Colonic mucosa (tissue), 4 donors: ENCODE measurements around the gene AKT1S1. TPM values are rescaled to one million over a fixed set of nuclear protein-coding genes. Genes with fewer than 3 reads are reported as not detected.

Experiments
- DNase-seq: peaks from one replicate; pipeline ENCODE4 v3.0.0-alpha.2; 2020
- H3K27ac ChIP-seq: fragments of 200-600 bp; one replicate; pipeline ENCODE4 v1.8.0; 2021
- H3K27me3 ChIP-seq: fragments of 200-600 bp; one replicate; pipeline ENCODE4 v1.8.0; 2021
- H3K36me3 ChIP-seq: fragments of 200-600 bp; one replicate; pipeline ENCODE4 v1.8.0; 2021
- H3K4me1 ChIP-seq: fragments of 200-600 bp; one replicate; pipeline ENCODE4 v1.8.0; 2021; ENCODE audit warnings: mild to moderate bottlenecking
- H3K4me3 ChIP-seq: fragments of 200-600 bp; one replicate; pipeline ENCODE4 v1.8.0; 2021
- H3K9ac ChIP-seq, 2 donors: one replicate each; pipeline ENCODE4 v1.7.0; 2013; ENCODE audit warnings: control low read depth in 2 of 2, low read depth in 2 of 2, low read length in 2 of 2
- H3K9me3 ChIP-seq: fragments of 200-600 bp; one replicate; pipeline ENCODE4 v1.8.0; 2021
- intact Hi-C: fragments of 100-400 bp; cut with DNase I; formaldehyde crosslinking; loops from one replicate; pipeline ENCODE4 v1.14.1; 2022
- total RNA-seq, 2 donors: library from RNA; stranded (reverse); fragmentation: NEBNext Ultra II Directional in 1 of 2; extraction: Animal tissue kit (Norgen Biotek cat#: 25700) in 1 of 2; gene quantifications; one replicate each; pipeline ENCODE4 v1.2.1, GENCODE V29; 2021
- TF ChIP-seq, protein P1 (sequence below): fragments of 200-600 bp; IDR thresholded peaks from one replicate; pipeline ENCODE4 v1.8.0; 2022; ENCODE audit warnings: antibody characterized with exemption, mild to moderate bottlenecking
- donor health status: healthy.
- donor health status: DM: no; HTN: no; CAD: no.
- donor health status: DM: no; HTN: no; CAD: no.

Gene AKT1S1
- total RNA-seq, 2 donors from 2014 or later, result 32.7 to 74.9 TPM

DNA sequence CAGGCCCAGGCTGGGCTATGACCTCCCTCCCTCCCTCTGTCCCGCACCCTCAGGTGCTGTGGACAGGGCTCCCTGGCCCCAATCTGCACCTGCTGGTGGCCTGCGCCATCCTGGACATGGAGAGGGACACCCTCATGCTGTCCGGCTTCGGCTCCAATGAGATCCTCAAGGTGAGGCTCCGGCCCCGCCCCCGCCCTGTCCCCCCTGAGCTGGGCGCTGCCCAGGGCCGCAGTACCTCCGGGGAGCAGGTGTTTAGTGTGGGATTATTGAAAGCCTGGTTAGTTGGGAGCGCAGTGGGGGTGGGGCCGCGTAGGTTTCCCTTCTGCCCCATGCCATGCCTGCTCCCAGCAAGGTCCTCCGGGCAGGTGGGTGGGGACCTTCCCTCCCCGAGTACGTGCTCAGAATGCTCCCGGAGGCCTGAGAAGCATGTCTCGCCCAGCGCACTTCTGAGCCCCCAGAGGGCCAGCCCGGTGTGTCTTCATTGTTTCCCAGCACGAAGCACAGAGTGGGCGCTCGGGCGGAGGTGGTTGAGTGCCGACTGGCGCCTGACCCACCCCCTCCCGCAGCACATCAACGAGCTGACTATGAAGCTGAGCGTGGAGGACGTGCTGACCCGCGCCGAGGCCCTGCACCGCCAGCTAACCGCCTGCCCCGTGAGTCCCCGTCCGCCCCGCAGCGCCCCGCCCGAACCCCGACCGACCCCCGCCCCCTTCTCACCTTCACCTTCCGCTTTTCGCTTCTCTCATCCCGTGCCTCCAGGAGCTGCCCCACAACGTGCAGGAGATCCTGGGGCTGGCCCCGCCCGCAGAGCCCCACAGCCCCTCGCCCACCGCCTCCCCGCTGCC is 10.7 kb upstream of the AKT1S1 start:
- H3K9me3 ChIP-seq, result no peaks in the 10 kb centered on the region
- H3K36me3 ChIP-seq, result peaks cover 10% of the 10 kb centered on the region
- H3K9ac ChIP-seq, result no peak overlapping the region
- TF ChIP-seq, protein P1, sequence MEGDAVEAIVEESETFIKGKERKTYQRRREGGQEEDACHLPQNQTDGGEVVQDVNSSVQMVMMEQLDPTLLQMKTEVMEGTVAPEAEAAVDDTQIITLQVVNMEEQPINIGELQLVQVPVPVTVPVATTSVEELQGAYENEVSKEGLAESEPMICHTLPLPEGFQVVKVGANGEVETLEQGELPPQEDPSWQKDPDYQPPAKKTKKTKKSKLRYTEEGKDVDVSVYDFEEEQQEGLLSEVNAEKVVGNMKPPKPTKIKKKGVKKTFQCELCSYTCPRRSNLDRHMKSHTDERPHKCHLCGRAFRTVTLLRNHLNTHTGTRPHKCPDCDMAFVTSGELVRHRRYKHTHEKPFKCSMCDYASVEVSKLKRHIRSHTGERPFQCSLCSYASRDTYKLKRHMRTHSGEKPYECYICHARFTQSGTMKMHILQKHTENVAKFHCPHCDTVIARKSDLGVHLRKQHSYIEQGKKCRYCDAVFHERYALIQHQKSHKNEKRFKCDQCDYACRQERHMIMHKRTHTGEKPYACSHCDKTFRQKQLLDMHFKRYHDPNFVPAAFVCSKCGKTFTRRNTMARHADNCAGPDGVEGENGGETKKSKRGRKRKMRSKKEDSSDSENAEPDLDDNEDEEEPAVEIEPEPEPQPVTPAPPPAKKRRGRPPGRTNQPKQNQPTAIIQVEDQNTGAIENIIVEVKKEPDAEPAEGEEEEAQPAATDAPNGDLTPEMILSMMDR, result no peak
- no peaks in the 10 kb centered on the region for H3K27me3 ChIP-seq
- no peak overlapping the region for H3K4me3 ChIP-seq
- no peak overlapping the region for H3K27ac ChIP-seq
- no peak for DNase-seq
- H3K4me1 ChIP-seq, result peaks cover 4% of the 10 kb centered on the region
- intact Hi-C loops, result no loop called here

DNA sequence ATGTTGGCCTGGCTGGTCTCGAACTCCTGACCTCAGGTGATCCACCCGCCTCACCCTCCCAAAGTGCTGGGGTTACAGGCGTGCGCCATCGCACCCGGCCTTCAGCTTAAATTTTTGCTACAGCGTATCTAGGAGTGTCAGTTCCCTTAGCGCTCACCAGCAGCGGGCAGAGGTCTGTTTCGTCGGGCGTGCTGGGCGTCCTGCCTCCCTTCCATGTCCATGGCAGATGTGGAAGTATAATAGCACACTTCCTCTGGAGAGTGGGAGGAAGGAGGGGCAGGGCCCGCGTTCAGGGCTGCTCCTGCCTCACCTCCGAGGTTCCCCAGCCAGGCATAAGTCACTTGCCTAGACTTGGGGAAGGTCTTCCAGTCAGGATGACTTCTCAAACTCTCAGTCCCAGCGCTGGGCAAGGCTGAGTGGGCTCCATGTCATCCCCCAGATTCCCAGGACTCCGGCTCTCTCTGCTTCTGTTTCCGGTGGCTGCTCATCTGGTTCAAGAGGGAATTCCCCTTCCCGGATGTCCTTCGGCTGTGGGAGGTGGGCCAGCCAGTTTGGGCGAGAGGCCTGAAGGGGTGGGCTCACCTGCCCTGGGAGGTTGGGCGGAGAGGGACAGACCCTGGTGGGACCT is 10.0 kb upstream of the AKT1S1 start:
- Histone ChIP-seq H3K4me1 (peaks cover 4% of the 10 kb centered on the region), H3K9ac (no peak overlapping the region), H3K27ac (no peak overlapping the region), H3K27me3 (no peaks in the 10 kb centered on the region), H3K4me3 (no peak overlapping the region), H3K36me3 (peaks cover 18% of the 10 kb centered on the region), H3K9me3 (no peaks in the 10 kb centered on the region)
- intact Hi-C loops, result no loop called here
- DNase-seq, result no peak
- TF ChIP-seq, protein P1, result no peak

DNA sequence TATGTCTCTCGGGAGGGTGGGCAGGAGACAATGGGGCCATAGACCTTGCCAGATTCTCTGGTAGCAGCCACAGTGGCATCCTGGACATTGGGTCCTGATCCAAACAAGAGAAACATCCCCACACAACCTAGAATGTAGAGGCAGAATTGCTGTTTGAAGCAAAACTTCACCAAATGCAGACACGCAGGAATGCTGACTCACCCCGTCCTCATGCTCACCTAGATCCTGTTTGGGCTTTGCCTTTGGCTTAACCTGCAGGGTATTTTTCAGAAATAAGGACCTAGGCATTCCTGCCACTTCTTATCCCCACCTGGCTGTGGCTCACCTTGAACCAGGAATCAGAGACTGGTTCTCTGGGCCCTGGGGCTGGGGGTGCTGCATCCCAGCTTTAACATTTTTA is 7.6 kb upstream of the AKT1S1 start:
- intact Hi-C loops, result no loop called here
- H3K9me3 ChIP-seq, result no peaks in the 10 kb centered on the region
- H3K36me3 ChIP-seq, result peaks cover 20% of the 10 kb centered on the region
- no peak overlapping the region for H3K9ac ChIP-seq
- no peak overlapping the region for H3K4me3 ChIP-seq
- H3K27ac ChIP-seq, result no peak overlapping the region
- no peaks in the 10 kb centered on the region for H3K27me3 ChIP-seq
- TF ChIP-seq, protein P1, result no peak
- H3K4me1 ChIP-seq, result no peaks in the 10 kb centered on the region
- no peak for DNase-seq

DNA sequence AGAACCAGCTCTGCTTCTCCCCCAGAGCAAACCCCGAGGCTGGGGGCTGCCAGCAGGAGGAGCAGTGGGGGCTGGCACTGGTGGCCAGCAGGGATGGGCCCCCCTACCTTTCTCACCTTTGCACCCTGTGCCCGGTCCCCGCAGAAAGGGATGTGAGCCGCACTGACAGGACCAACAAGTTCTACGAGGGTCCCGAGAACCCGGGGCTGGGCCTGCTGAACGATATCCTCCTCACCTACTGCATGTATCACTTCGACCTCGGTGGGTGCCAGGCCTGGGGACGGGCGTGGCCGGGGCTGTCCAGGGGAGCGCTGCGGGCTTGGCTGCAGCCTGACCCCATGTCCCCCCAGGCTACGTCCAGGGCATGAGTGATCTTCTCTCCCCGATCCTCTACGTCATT is 7.0 kb upstream of the AKT1S1 start:
- DNase-seq, result no peak
- no peaks in the 10 kb centered on the region for H3K27me3 ChIP-seq
- peaks cover 20% of the 10 kb centered on the region for H3K36me3 ChIP-seq
- no peak overlapping the region for H3K9ac ChIP-seq
- H3K4me1 ChIP-seq, result no peaks in the 10 kb centered on the region
- H3K27ac ChIP-seq, result no peak overlapping the region
- TF ChIP-seq, protein P1, result no peak
- no peaks in the 10 kb centered on the region for H3K9me3 ChIP-seq
- H3K4me3 ChIP-seq, result no peak overlapping the region
- intact Hi-C loops, result no loop called here

DNA sequence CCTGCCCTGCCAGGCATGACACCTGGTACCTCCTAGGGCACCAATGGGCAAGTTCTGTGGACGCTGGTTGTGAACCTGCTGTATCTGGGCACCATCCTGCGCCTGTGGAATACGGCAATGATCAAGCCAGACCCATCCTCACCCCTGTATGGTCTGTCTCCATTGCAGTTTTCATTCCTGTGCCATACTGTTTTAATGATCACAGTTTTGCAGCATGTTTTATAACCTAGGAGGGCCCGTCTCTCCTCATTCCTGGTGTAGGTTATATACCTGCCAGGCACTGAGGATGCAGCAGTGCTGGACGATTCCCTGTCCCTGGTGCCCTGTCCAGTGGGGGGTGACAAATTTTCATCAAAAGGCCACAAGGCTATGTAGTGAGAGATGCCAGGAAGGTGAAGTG is 5.9 kb upstream of the AKT1S1 start:
- intact Hi-C loops, result no loop called here
- H3K9ac ChIP-seq, result no peak overlapping the region
- H3K4me3 ChIP-seq, result no peak overlapping the region
- no peak for DNase-seq
- H3K27me3 ChIP-seq, result no peaks in the 10 kb centered on the region
- peaks cover 20% of the 10 kb centered on the region for H3K36me3 ChIP-seq
- no peak overlapping the region for H3K27ac ChIP-seq
- TF ChIP-seq, protein P1, result no peak
- H3K4me1 ChIP-seq, result peaks cover 4% of the 10 kb centered on the region
- no peaks in the 10 kb centered on the region for H3K9me3 ChIP-seq
